Breast epithelium (tissue), 4 donors: ENCODE data around the gene DGKQ. TPM values are rescaled to one million over a fixed set of nuclear protein-coding genes. Genes with fewer than 3 reads are reported as not detected.

Source experiments
- DNase-seq, 2 donors: peaks; one replicate each; pipeline ENCODE4 v3.0.0-alpha.2; 2019; ENCODE audit warnings: low spot score in 2 of 2
- H3K27ac ChIP-seq, 2 donors: fragments of 200-600 bp; sonication (generic) in 1 of 2; one replicate each; pipeline ENCODE4 v1.5.1; 2016 to 2019; ENCODE audit warnings: mild to moderate bottlenecking in 1 of 2
- H3K27me3 ChIP-seq, 2 donors: fragments of 200-600 bp; sonication (generic) in 1 of 2; one replicate each; pipeline versions ENCODE4 v1.5.1 to v1.6.0; 2017 to 2019; ENCODE audit warnings: control low read depth in 1 of 2, mild to moderate bottlenecking in 1 of 2
- H3K36me3 ChIP-seq: fragments of 200-600 bp; one replicate; pipeline ENCODE4 v1.5.1; 2019
- H3K4me1 ChIP-seq, 2 donors: fragments of 200-600 bp; sonication (generic); one replicate each; pipeline ENCODE4 v1.5.1; 2016 to 2019; ENCODE audit warnings: control low read depth in 1 of 2
- H3K4me3 ChIP-seq, 3 donors: fragments of 200-600 bp; sonication (generic); 1 replicate in 2 of 3; 2 replicates in 1 of 3; pipeline ENCODE4 v1.5.1; 2016 to 2019; ENCODE audit warnings: mild to moderate bottlenecking in 3 of 3, moderate library complexity in 2 of 3
- H3K9me3 ChIP-seq, 2 donors: fragments of 200-600 bp; sonication (generic) in 1 of 2; one replicate each; pipeline ENCODE4 v1.5.1; 2016 to 2019; ENCODE audit warnings: control low read depth in 1 of 2
- POLR2A ChIP-seq: fragments of 450-650 bp; IDR thresholded peaks from one replicate; pipeline ENCODE4 v1.6.1; 2016; ENCODE audit warnings: antibody characterized with exemption, mild to moderate bottlenecking, moderate library complexity
- POLR2AphosphoS5 ChIP-seq, 3 donors: sonication (generic); formaldehyde crosslinking; IDR thresholded peaks; one replicate each; pipeline ENCODE4 v1.6.1; 2017; ENCODE audit warnings: antibody characterized with exemption in 3 of 3
- intact Hi-C: fragments of 100-400 bp; cut with DNase I; formaldehyde crosslinking; loops from one replicate; pipeline ENCODE4 v1.15.1; 2023; ENCODE audit warnings: low total_unique reads
- total RNA-seq, 3 donors: library from RNA; depleted of rRNA; stranded (reverse); fragments of >200 nt; gene quantifications; one replicate each; pipeline ENCODE4 v1.1.0, GENCODE V29; 2016
- TF ChIP-seq, protein P1 (sequence below), 3 donors: fragments of 450-650 bp; IDR thresholded peaks; one replicate each; pipeline ENCODE4 v1.5.1; 2016 to 2017; ENCODE audit warnings: antibody characterized with exemption in 3 of 3, mild to moderate bottlenecking in 3 of 3, moderate library complexity in 3 of 3

DGKQ gene
- total RNA-seq, 3 donors from 2014 or later: 5.3 to 9.4 (median 8.8) TPM

- intact Hi-C loops: no loop called here
- H3K9me3 ChIP-seq: no peaks in the 10 kb centered on the region
- H3K27ac ChIP-seq: no peak overlapping the region
- no peaks in the 10 kb centered on the region for H3K36me3 ChIP-seq
- TF ChIP-seq POLR2AphosphoS5 (IDR thresholded peaks at IDR 0.05) (no peak), POLR2A (no peak)
- TF ChIP-seq, protein P1, sequence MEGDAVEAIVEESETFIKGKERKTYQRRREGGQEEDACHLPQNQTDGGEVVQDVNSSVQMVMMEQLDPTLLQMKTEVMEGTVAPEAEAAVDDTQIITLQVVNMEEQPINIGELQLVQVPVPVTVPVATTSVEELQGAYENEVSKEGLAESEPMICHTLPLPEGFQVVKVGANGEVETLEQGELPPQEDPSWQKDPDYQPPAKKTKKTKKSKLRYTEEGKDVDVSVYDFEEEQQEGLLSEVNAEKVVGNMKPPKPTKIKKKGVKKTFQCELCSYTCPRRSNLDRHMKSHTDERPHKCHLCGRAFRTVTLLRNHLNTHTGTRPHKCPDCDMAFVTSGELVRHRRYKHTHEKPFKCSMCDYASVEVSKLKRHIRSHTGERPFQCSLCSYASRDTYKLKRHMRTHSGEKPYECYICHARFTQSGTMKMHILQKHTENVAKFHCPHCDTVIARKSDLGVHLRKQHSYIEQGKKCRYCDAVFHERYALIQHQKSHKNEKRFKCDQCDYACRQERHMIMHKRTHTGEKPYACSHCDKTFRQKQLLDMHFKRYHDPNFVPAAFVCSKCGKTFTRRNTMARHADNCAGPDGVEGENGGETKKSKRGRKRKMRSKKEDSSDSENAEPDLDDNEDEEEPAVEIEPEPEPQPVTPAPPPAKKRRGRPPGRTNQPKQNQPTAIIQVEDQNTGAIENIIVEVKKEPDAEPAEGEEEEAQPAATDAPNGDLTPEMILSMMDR (IDR thresholded peaks at IDR 0.05): no peak
- peak in 1 of 2 donors; percentile 38 for DNase-seq
- H3K4me1 ChIP-seq: no peaks in the 10 kb centered on the region
- no peak overlapping the region for H3K4me3 ChIP-seq
- no peaks in the 10 kb centered on the region for H3K27me3 ChIP-seq
These were observed 23.7 kb downstream of the DGKQ start for GRCh38 chr4:949656-950055.

DNA sequence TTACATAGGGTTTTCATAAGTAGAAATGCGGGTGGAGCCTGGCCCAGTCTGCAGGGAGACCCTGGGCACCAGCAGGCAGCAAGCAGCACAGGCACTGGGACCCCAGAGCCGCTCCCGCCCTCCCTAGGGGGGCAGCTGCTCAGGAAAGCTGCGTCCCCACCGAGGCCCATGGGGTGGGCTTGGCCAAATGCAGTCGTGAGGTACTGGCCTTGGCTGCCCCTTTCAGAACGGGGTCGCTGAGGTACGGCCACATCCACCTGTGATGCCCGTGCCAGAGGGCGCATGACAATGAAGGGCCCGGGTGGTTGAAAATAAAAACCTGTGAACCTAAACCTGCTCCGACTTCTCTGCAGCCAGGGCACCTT, 24.5 kb downstream of the DGKQ start:
- Histone ChIP-seq H3K27me3 (no peaks in the 10 kb centered on the region), H3K36me3 (no peaks in the 10 kb centered on the region), H3K4me1 (no peaks in the 10 kb centered on the region), H3K27ac (no peak overlapping the region), H3K4me3 (no peak overlapping the region), H3K9me3 (no peaks in the 10 kb centered on the region)
- no peak for TF ChIP-seq POLR2AphosphoS5 (IDR thresholded peaks at IDR 0.05)
- TF ChIP-seq, protein P1 (IDR thresholded peaks at IDR 0.05): no peak
- TF ChIP-seq POLR2A: no peak
- DNase-seq: peak in 1 of 2 donors; percentile 34
- intact Hi-C loops: no loop called here

GRCh38 chr4:948101-948935, 25.1 kb downstream of the DGKQ start:
- no peak for TF ChIP-seq POLR2A
- TF ChIP-seq POLR2AphosphoS5 (IDR thresholded peaks at IDR 0.05): no peak
- TF ChIP-seq, protein P1 (IDR thresholded peaks at IDR 0.05): no peak
- Histone ChIP-seq H3K27me3 (no peaks in the 10 kb centered on the region), H3K9me3 (no peaks in the 10 kb centered on the region), H3K4me3 (no peak overlapping the region), H3K4me1 (no peaks in the 10 kb centered on the region), H3K36me3 (no peaks in the 10 kb centered on the region), H3K27ac (no peak overlapping the region)
- DNase-seq: peak in 1 of 2 donors; percentile 46
- intact Hi-C loops: no loop called here

GRCh38 chr4:947491-947971, 25.8 kb downstream of the DGKQ start:
- intact Hi-C loops: no loop called here
- H3K27ac ChIP-seq: no peak overlapping the region
- TF ChIP-seq POLR2AphosphoS5 (IDR thresholded peaks at IDR 0.05) (no peak), POLR2A (no peak)
- TF ChIP-seq, protein P1 (IDR thresholded peaks at IDR 0.05): no peak
- no peaks in the 10 kb centered on the region for H3K9me3 ChIP-seq
- no peaks in the 10 kb centered on the region for H3K4me1 ChIP-seq
- DNase-seq: peak in 1 of 2 donors; percentile 48
- no peak overlapping the region for H3K4me3 ChIP-seq
- no peaks in the 10 kb centered on the region for H3K36me3 ChIP-seq
- H3K27me3 ChIP-seq: no peaks in the 10 kb centered on the region
